Fibroblast of skin of back (primary cell): ENCODE measurements around the gene KIF9. TPM values are rescaled to one million over a fixed set of nuclear protein-coding genes. Genes with fewer than 3 reads are reported as not detected.
"Not testable (repeated sequence)": the region's sequence is repeated elsewhere in the genome, so short reads cannot be mapped to it uniquely, and the experiment has no call there.

ENCODE experiments used
- DNase-seq: peaks from one replicate; pipeline ENCODE4 v3.0.0-alpha.2; 2013
- polyA plus RNA-seq, 2 experiments: library from polyadenylated mRNA; unstranded; fragments of 120-200 nt; gene quantifications; one replicate each; pipeline ENCODE4 v1.2.1, GENCODE V29; 2013; ENCODE audit not compliant: insufficient read length in 2 of 2

The KIF9 gene
- 4.7 TPM for polyA plus RNA-seq (2013, experiment 1 of 2; ENCODE audit: insufficient read length)
- polyA plus RNA-seq (2013, experiment 2 of 2; ENCODE audit: insufficient read length), result 4.1 TPM

DNA sequence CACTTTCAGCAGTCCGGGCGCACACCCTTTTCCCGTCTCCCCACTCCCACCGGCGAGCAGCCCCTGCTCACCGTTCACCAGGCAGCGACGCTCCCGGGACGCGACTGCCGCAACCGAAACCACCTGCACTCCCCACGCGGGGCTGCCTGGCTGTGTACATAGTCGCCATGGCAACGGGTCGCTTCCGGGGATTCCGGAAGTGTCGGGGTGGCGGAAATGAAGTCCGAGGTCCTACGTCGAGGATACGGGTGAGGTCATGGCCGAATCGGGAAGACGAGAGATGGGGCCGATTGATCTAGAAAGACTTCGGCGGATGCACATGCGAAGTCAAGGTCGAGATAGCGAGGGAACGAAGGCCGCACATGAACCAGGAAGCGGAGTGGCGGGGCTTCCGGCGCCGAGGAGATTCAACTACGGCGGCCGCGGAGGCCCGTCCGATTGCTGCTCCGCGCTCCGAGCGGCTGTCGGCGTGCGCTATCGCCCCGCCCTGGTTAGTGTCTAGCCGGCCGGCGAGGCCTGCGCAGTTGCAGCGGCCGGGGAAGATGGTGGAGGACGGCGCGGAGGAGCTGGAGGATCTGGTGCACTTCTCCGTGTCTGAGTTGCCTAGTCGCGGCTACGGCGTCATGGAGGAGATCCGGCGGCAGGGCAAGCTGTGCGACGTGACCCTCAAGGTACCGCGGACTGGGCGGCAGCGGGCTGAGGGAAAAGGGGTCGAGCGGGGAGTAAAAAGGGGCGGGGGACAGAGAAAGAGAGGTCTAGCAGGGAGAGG, at the start of gene KIF9, which contains the start of gene KLHL18:
Gene KIF9, minus strand, starts transcription at position 376 of the 769 bp plus-strand sequence. CDS start 5,425 bp downstream, outside the sequence.
Gene KLHL18, plus strand, starts transcription at position 521 of the 769 bp plus-strand sequence. Its CDS starts 22 bp downstream, at position 543.
- peak; percentile 92 for DNase-seq

- peak; percentile 77 for DNase-seq
Observed at GRCh38 chr3:47324278-47324865, 41.8 kb upstream of the KIF9 start.

GRCh38 chr3:47323431-47324277, 41.1 kb upstream of the KIF9 start:
- DNase-seq, result peak; percentile 41

GRCh38 chr3:47319956-47320355, 37.4 kb upstream of the KIF9 start:
- DNase-seq, result no peak

DNA sequence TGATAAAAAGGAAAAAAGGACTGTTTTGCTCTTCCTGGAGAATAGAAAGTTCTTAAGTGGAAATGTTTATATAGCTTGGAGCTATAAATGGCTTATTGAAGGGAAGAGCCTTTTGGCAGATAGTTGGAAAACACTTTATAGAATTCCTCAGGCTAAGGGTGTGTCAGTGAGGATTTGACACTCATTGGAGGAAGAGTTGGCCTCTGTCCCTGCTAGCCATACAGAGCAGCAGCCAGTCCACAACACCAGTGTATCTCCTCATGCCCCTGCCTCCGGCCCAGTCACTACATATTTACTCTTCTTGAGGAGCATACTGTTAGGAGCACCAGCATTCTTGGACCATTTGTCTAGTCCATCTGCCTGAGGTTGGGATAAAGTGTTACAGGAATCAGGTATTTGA, 36.3 kb upstream of the KIF9 start:
- DNase-seq, result peak; percentile 12

GRCh38 chr3:47316151-47316550, 33.6 kb upstream of the KIF9 start:
- not testable (repeated sequence) for DNase-seq

GRCh38 chr3:47315069-47315647, 32.6 kb upstream of the KIF9 start:
- DNase-seq, result no peak

DNA sequence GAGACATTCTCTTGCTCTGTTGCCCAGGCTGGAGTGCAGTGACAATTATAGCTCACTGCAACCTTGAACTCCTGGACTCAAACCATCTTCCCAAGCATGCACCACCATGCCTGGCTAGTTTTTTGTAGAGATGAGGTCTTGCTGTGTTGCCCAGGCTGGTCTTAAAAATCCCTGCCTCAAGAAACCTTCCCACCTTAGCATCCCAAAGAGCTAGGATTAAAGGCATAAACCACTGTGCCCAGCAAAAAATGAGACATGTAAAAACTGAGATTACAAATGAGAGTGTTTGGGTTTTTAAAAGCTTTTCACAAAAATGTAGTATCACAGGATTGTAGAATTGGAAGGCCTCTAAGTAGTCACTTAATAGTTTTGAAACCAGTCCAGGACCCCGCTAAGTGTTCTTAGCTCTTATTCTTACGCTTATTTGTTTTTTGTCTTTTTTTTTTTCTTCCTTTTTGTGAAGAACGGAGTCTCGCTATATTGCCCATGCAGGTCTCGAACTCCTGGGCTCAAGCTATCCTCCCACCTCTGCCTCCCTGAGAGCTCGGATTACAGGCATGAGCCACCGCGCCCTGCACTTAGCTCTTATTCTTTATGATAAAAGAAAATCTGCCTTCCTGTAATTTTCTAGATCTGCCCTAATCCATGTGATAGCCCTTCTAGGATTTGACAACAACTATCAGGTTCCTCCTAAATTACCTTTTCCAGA, 31.6 kb upstream of the KIF9 start:
- DNase-seq, result no peak

DNA sequence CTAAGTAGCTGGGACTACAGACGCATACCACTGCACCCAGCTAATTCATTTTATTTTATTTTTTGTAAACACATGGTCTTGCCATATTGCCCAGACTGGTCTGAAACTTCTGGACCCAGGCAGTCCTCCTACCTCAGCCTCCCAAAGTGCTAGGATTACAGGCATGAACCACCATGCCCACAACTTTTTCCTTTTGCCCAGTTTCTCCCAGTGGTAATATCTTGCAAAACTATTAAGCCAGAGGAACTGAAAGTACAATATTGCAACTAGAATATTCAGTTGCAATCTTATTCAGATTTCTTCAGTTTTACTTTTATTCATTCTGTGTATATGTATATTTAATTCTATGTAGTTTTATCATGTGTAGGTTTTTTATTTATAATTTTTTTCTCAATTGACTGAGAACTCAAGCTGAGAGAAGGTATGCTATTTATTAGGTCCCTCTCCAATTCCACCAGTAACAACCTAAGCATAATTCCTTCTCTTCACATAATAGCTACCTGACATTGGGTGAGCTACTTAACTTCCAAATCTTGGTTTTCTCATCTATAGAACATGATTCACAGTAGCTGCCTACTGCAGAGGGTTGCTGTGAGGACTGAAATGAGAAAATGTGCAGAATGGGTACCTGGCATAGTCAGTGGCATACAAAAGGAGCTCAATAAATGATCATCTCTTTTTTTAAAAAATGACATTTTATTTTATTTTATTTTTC, 30.9 kb upstream of the KIF9 start:
- no peak for DNase-seq

DNA sequence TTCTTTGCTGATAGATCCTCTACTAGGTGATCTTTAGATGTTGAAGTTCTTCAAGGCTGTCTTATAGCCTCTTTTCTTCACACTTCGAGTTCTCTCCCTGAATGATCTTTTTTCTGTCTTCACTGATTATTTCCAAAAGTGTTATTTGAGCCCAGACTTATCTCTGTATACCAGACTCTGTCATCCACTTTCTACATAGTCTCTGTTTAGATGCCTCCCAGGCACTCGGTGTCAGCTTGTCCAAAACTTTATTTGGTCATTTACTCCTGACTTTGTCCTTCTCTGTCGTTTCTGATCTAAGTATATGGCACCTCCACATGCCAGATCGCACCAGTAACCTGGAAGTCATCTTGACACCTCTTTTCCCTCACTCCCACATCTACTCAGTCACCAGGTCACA, 27.8 kb upstream of the KIF9 start:
- no peak for DNase-seq

DNA sequence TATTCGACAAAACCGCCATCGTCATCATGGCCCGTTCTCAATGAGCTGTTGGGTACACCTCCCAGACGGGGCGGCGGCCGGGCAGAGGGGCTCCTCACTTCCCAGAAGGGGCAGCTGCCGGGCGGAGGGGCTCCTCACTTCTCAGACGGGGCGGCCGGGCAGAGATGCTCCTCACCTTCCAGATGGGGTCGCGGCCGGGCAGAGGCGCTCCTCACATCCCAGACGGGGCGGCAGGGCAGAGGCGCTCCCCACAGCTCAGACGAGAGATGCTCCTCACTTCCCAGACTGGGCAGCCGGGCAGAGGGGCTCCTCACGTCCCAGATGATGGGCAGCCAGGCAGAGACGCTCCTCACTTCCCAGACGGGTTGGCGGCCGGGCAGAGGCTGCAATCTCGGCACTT, 26.6 kb upstream of the KIF9 start:
- DNase-seq, result not testable (repeated sequence)

GRCh38 chr3:47306022-47306421, 23.4 kb upstream of the KIF9 start:
- no peak for DNase-seq

- DNase-seq, result no peak
Observed at GRCh38 chr3:47301456-47301855, 18.9 kb upstream of the KIF9 start.

DNA sequence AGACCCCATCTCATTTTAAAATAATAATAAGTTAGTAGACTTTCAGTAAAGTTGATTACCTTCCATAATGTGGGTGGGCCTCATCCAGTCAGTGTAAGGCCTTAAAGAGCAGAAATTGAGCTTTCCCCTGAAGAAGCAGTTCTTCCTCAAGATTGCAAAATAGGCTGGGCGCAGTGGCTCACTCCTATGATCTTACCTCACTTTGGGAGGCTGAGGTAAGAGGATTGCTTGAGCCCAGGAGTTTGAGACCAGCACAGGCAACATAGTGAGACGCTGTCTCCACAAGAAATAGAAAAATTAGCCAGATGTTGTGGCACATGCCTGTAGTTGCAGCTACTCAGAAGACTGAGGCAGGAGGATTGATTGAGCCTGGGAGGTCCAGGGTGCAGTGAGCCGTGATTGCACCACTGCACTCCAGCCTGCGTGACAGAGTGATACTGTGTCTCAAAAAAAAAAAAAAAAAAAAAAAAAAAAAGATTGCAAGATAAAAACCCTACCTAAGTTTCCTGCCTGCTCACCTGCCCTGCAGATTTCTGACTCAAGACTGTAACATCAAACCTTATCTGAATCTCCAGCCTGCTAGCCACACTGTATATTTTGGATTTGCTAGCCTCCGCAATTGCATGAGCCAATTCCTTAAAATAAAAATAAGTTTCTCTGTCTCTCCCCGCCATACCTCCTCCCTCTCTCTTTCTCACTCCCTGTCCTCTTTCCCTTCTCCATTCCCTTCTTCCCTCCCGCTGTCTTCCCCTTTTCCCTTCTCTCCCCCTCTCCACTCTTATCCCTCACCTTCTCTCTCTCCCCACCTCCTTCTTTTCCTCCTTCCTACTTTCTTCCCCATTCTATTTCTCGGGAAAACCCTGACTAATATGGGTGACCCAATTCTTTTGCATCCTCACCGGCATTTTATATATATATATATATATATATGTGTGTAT, 17.1 kb upstream of the KIF9 start:
- no peak for DNase-seq

- DNase-seq, result no peak
Observed at GRCh38 chr3:47298439-47298838, 15.8 kb upstream of the KIF9 start.

DNA sequence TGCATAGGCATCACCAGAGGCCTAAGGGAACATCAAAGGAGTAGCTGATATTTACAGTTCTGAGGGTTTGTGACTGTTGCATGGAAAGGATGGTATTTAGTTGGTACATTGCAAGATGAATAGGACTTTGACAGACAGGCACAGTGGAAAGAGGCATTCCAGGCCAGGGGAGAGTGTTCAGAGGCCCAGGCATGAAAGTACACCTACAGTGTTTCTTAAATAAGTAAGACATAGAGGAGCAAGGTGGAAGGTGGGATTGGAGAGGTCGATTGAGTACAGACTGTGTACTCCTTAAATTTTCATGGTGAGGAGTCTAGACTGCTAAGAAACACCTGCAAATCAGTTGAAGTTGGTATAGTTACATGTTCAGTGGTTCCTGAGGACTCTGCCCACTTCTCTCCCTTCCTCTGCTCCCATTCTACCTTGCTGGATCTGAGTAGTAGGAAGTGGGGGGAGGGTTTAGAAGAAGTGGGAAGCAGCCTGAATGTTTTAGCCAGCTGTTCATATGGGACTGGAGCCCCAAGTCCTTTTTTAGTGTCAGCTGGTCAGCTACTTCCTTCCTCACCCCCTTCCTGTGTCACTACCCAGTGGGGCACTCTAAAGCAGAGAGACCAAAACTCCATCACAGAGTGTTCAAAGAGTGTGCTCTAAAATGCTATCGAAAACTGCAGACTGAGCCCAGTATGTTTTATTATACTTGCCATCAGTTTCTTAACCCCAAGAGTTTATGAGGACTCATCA, 14.1 kb upstream of the KIF9 start:
- DNase-seq, result no peak

DNA sequence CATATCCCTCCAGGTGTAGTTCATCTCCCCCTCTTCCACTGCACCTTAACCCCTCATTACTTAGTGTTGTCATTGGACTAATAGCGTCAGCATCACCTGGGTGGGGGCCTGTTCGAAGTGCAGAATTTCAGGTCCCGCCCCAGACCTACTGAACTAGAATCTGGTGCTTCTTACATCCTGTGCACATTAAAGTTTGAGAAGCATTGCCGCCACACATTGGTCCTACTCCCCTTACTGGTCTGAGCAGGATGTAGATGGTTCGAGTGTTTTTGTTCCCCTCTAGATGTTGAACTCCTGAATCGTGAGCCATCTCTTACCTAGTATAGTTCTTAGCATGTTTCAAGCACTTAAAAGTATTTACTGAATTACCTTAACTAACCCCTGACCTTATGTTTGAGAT, 13.4 kb upstream of the KIF9 start:
- DNase-seq, result no peak

- DNase-seq, result no peak
Observed at GRCh38 chr3:47295322-47295721, 12.7 kb upstream of the KIF9 start.

DNA sequence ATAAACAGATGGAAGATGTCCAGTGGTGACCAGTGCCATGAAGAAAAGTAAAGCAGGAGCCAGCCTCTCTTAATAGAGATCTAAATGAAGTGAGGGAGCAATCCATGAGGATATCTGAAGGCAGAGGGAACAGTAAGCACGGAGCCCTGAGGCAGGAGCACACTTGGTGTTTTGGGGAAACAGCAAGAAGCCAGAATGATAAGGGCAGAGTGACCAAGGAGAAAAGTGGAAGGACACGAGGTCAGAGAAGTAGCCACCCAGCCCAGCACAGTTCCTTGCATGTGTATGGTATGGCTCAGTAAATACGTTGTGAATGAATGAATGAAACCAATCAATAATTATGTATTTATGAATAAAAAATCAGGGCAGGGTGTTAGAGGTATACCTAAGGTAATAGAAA, 11.8 kb upstream of the KIF9 start:
- no peak for DNase-seq
